Neural cell (in vitro differentiated cells): ENCODE measurements around the gene RTN4RL1. TPM values are rescaled to one million over a fixed set of nuclear protein-coding genes. Genes with fewer than 3 reads are reported as not detected.

ENCODE experiments used
- H2AFZ ChIP-seq: fragments of 200-600, 300-800 bp; sonication (generic), shearing (Covaris generic); 2 replicates; pipeline ENCODE4 v1.6.0; 2014; ENCODE audit warnings: low read depth, mild to moderate bottlenecking, antibody characterized with exemption, low read length, moderate library complexity
- H3F3A ChIP-seq: fragments of 200-600 bp; shearing (Covaris generic); 2 replicates; pipeline ENCODE4 v1.6.1; 2016; ENCODE audit warnings: mild to moderate bottlenecking, moderate library complexity, mixed read lengths, antibody characterized with exemption, low read length; ENCODE audit not compliant: insufficient read depth, poor library complexity, severe bottlenecking
- H3K27ac ChIP-seq: fragments of 200-600, 300-800 bp; sonication (generic), shearing (Covaris generic); 2 replicates; pipeline ENCODE4 v1.5.1; 2014; ENCODE audit warnings: mild to moderate bottlenecking, low read length, moderate library complexity
- H3K27me3 ChIP-seq: fragments of 300-800, 200-600 bp; sonication (generic), shearing (Covaris generic); 2 replicates; pipeline ENCODE4 v1.6.0; 2014; ENCODE audit warnings: mild to moderate bottlenecking, low read depth, low read length, moderate library complexity; ENCODE audit not compliant: insufficient read depth
- H3K36me3 ChIP-seq: fragments of 300-800, 200-600 bp; sonication (generic), shearing (Covaris generic); 2 replicates; pipeline ENCODE4 v1.5.1; 2014; ENCODE audit warnings: mild to moderate bottlenecking, antibody characterized with exemption, low read length, moderate library complexity; ENCODE audit not compliant: insufficient read depth
- H3K4me2 ChIP-seq: fragments of 300-800, 200-600 bp; sonication (generic), shearing (Covaris generic); 2 replicates; pipeline ENCODE4 v1.6.0; 2014; ENCODE audit warnings: mild to moderate bottlenecking, low read length
- H3K4me3 ChIP-seq: fragments of 300-800, 200-600 bp; sonication (generic), shearing (Covaris generic); 2 replicates; pipeline ENCODE4 v1.5.1; 2014; ENCODE audit warnings: mild to moderate bottlenecking, low read length, moderate library complexity
- H3K79me2 ChIP-seq: fragments of 200-600 bp; shearing (Covaris generic); replicated peaks from 2 replicates; pipeline ENCODE4 v1.6.0; 2014; ENCODE audit warnings: mild to moderate bottlenecking, low read length, moderate library complexity; ENCODE audit not compliant: insufficient read depth
- H3K9ac ChIP-seq: fragments of 300-800, 200-600 bp; sonication (generic), shearing (Covaris generic); 2 replicates; pipeline ENCODE4 v1.6.1; 2016; ENCODE audit warnings: mild to moderate bottlenecking, low read length, mixed read lengths
- H3K9me2 ChIP-seq: fragments of 200-600 bp; shearing (Covaris generic); 2 replicates; pipeline ENCODE4 v1.6.1; 2016; ENCODE audit warnings: mild to moderate bottlenecking, low read length, mixed read lengths; ENCODE audit not compliant: insufficient read depth
- H3K9me3 ChIP-seq: fragments of 200-600, 300-800 bp; sonication (generic), shearing (Covaris generic); 2 replicates; pipeline ENCODE4 v1.6.1; 2016; ENCODE audit warnings: mild to moderate bottlenecking, mixed run types, low read length, moderate library complexity, mixed read lengths
- H4K20me1 ChIP-seq: fragments of 200-600 bp; shearing (Covaris generic); 2 replicates; pipeline ENCODE4 v1.6.1; 2016; ENCODE audit warnings: mild to moderate bottlenecking, mixed run types; ENCODE audit not compliant: insufficient read depth
- CTCF ChIP-seq: fragments of 450-650 bp; IDR thresholded peaks from 2 replicates; pipeline ENCODE4 v1.5.1; 2014; ENCODE audit warnings: antibody characterized with exemption, mild to moderate bottlenecking, moderate library complexity; ENCODE audit not compliant: poor library complexity, severe bottlenecking
- EP300 ChIP-seq: fragments of 450-650 bp; conservative IDR thresholded peaks from 2 replicates; pipeline ENCODE4 v1.6.1; 2014; ENCODE audit warnings: antibody characterized with exemption, mild to moderate bottlenecking, moderate library complexity; ENCODE audit not compliant: poor library complexity, severe bottlenecking
- EZH2 ChIP-seq: fragments of 200-600, 300-800 bp; shearing (Covaris generic), sonication (generic); IDR thresholded peaks from 2 replicates; pipeline ENCODE4 v1.6.1; 2014; ENCODE audit warnings: antibody characterized with exemption, low read length, borderline replicate concordance, mild to moderate bottlenecking; ENCODE audit not compliant: insufficient read depth, poor library complexity, severe bottlenecking
- MXI1 ChIP-seq: fragments of 450-650 bp; conservative IDR thresholded peaks from 2 replicates; pipeline ENCODE4 v1.6.1; 2014; ENCODE audit warnings: antibody characterized with exemption, mild to moderate bottlenecking; ENCODE audit not compliant: poor library complexity, severe bottlenecking
- POLR2AphosphoS5 ChIP-seq: IDR thresholded peaks from 2 replicates; pipeline ENCODE4 v1.6.1; 2012
- RAD21 ChIP-seq: fragments of 450-650 bp; conservative IDR thresholded peaks from 2 replicates; pipeline ENCODE4 v1.6.1; 2014; ENCODE audit warnings: antibody characterized with exemption, mild to moderate bottlenecking, moderate library complexity
- REST ChIP-seq: IDR thresholded peaks from 2 replicates; pipeline ENCODE4 v1.6.1; 2012; ENCODE audit warnings: borderline replicate concordance
- SMC3 ChIP-seq: fragments of 450-650 bp; conservative IDR thresholded peaks from 2 replicates; pipeline ENCODE4 v1.6.1; 2014; ENCODE audit warnings: antibody characterized with exemption, mild to moderate bottlenecking, moderate library complexity; ENCODE audit not compliant: poor library complexity
- TAF1 ChIP-seq: IDR thresholded peaks from 2 replicates; pipeline ENCODE4 v1.6.1; 2012; ENCODE audit warnings: low read depth
- polyA plus RNA-seq: library from polyadenylated mRNA; depleted of rRNA; stranded (reverse); fragments of >200 nt; gene quantifications from 2 replicates; pipeline ENCODE4 v1.2.3, GENCODE V29; 2014

The RTN4RL1 gene
- polyA plus RNA-seq, 1 donor from 2014 or later = 8.1 TPM

- no peak overlapping the region for H3K27ac ChIP-seq
- peaks cover 65% of the 10 kb centered on the region for H3K27me3 ChIP-seq
- TF ChIP-seq POLR2AphosphoS5 (no peak), EP300 (no peak), REST (no peak), SMC3 (no peak), MXI1 (no peak), EZH2 (no peak), TAF1 (no peak), CTCF (no peak), RAD21 (no peak)
- H3K4me3 ChIP-seq = no peak overlapping the region
- no peaks in the 10 kb centered on the region for H4K20me1 ChIP-seq
- H3K4me2 ChIP-seq = no peak overlapping the region
- no peaks in the 10 kb centered on the region for H3K9me2 ChIP-seq
- no peak overlapping the region for H2AFZ ChIP-seq
- peaks cover 5% of the 10 kb centered on the region for H3K9me3 ChIP-seq
- no peaks in the 10 kb centered on the region for H3F3A ChIP-seq
- H3K79me2 ChIP-seq = no peaks in the 10 kb centered on the region
- H3K9ac ChIP-seq = no peak overlapping the region
- H3K36me3 ChIP-seq = no peaks in the 10 kb centered on the region
Measured at GRCh38 chr17:2058586-2059546, 33.7 kb upstream of the RTN4RL1 start.

GRCh38 chr17:2057760-2058585 is 32.8 kb upstream of the RTN4RL1 start:
- Histone ChIP-seq H3K36me3 (no peaks in the 10 kb centered on the region), H3K27ac (no peak overlapping the region), H4K20me1 (no peaks in the 10 kb centered on the region), H3K27me3 (peaks cover 71% of the 10 kb centered on the region), H3K9ac (no peak overlapping the region), H3K79me2 (no peaks in the 10 kb centered on the region), H2AFZ (no peak overlapping the region), H3K9me2 (no peaks in the 10 kb centered on the region), H3K9me3 (peaks cover 5% of the 10 kb centered on the region), H3K4me2 (no peak overlapping the region), H3F3A (no peaks in the 10 kb centered on the region), H3K4me3 (no peak overlapping the region)
- TF ChIP-seq SMC3 = no peak
- no peak for TF ChIP-seq MXI1
- TF ChIP-seq POLR2AphosphoS5 = no peak
- TF ChIP-seq EZH2 = no peak
- no peak for TF ChIP-seq RAD21
- TF ChIP-seq CTCF = no peak
- no peak for TF ChIP-seq REST
- no peak for TF ChIP-seq TAF1
- no peak for TF ChIP-seq EP300
